K562 (cell line): ENCODE measurements around the gene LIMS2. TPM values are rescaled to one million over a fixed set of nuclear protein-coding genes. Genes with fewer than 3 reads are reported as not detected.

Source experiments
- ARID1B ChIP-seq: fragments of 450-650 bp; IDR thresholded peaks from 2 replicates; pipeline ENCODE4 v1.6.1; 2016; ENCODE audit warnings: antibody characterized with exemption, mild to moderate bottlenecking, inconsistent platforms
- ARID3A ChIP-seq: IDR thresholded peaks from 2 replicates; pipeline ENCODE4 v1.6.1; 2012; ENCODE audit warnings: low read depth, low read length, improper control_type of control experiment, borderline replicate concordance
- ASH1L ChIP-seq: fragments of 450-650 bp; IDR thresholded peaks from 2 replicates; pipeline ENCODE4 v1.6.1; 2018; ENCODE audit warnings: borderline replicate concordance, mild to moderate bottlenecking, low read depth; ENCODE audit not compliant: partially characterized antibody
- ATF7 ChIP-seq: fragments of 450-650 bp; IDR thresholded peaks from 2 replicates; pipeline ENCODE4 v1.7.1; 2014; ENCODE audit warnings: mild to moderate bottlenecking, moderate library complexity
- CBX5 ChIP-seq: IDR thresholded peaks from 2 replicates; pipeline ENCODE4 v1.6.1; 2014; ENCODE audit warnings: low read depth, borderline replicate concordance
- ETV5 ChIP-seq: sonication (generic); formaldehyde crosslinking; IDR thresholded peaks from 2 replicates; pipeline ENCODE4 v1.4.0; 2020; ENCODE audit warnings: low read depth, mild to moderate bottlenecking, missing genetic modification reagents
- GABPB2 ChIP-seq: fragments of 250-450 bp; sonication (Bioruptor Pico); conservative IDR thresholded peaks from 2 replicates; pipeline ENCODE4 v1.5.1; 2021; ENCODE audit warnings: mild to moderate bottlenecking
- IRF2 ChIP-seq: sonication (generic); formaldehyde crosslinking; IDR thresholded peaks from 2 replicates; pipeline ENCODE4 v1.8.1; 2022; ENCODE audit warnings: mild to moderate bottlenecking, missing genetic modification reagents
- L3MBTL2 ChIP-seq: fragments of 450-650 bp; IDR thresholded peaks from 2 replicates; pipeline ENCODE4 v1.6.1; 2016; ENCODE audit warnings: mild to moderate bottlenecking, moderate library complexity
- LCOR ChIP-seq: sonication (generic); formaldehyde crosslinking; IDR thresholded peaks from 2 replicates; pipeline ENCODE4 v1.8.0; 2022; ENCODE audit warnings: mild to moderate bottlenecking, missing genetic modification reagents
- MIER1 ChIP-seq: fragments of 450-650 bp; IDR thresholded peaks from 2 replicates; pipeline ENCODE4 v1.6.1; 2016; ENCODE audit warnings: antibody characterized with exemption, mild to moderate bottlenecking, low read depth
- MYC ChIP-seq, 2 experiments: fragments of 250-450 bp in 1 of 2; sonication (Bioruptor Pico) in 1 of 2; IDR thresholded peaks; 2 replicates each; pipeline versions ENCODE4 v1.5.1 to v1.6.1; 2012 to 2021; ENCODE audit warnings: low read depth in 2 of 2, borderline replicate concordance in 1 of 2, improper control_type of control experiment in 1 of 2, low read length in 1 of 2, mild to moderate bottlenecking in 1 of 2, moderate library complexity in 1 of 2
- RFX7 ChIP-seq: fragments of 250-450 bp; sonication (Bioruptor Pico); IDR thresholded peaks from 2 replicates; pipeline ENCODE4 v1.5.1; 2021; ENCODE audit warnings: mild to moderate bottlenecking
- SNIP1 ChIP-seq: fragments of 450-650 bp; IDR thresholded peaks from 2 replicates; pipeline ENCODE4 v1.7.1; 2017; ENCODE audit warnings: low read depth, mild to moderate bottlenecking
- TEAD4 ChIP-seq, 2 experiments: sonication (generic) in 1 of 2; formaldehyde crosslinking in 1 of 2; IDR thresholded peaks; 2 replicates each; pipeline versions ENCODE4 v1.6.1 to v1.8.0; 2012 to 2022; ENCODE audit warnings: borderline replicate concordance in 1 of 2, inconsistent platforms in 1 of 2, low read length in 1 of 2, mild to moderate bottlenecking in 1 of 2, missing genetic modification reagents in 1 of 2
- THAP12 ChIP-seq: fragments of 250-450 bp; sonication (Bioruptor Pico); IDR thresholded peaks from 2 replicates; pipeline ENCODE4 v1.9.0; 2021; ENCODE audit warnings: mild to moderate bottlenecking, inconsistent platforms
- ZBTB1 ChIP-seq: sonication (generic); formaldehyde crosslinking; IDR thresholded peaks from 2 replicates; pipeline ENCODE4 v1.8.1; 2023; ENCODE audit warnings: missing genetic modification reagents, low read depth, mild to moderate bottlenecking, borderline replicate concordance
- ZNF232 ChIP-seq: sonication (generic); formaldehyde crosslinking; IDR thresholded peaks from 2 replicates; pipeline ENCODE4 v1.8.0; 2022; ENCODE audit warnings: mild to moderate bottlenecking, missing genetic modification reagents
- polyA plus RNA-seq, 8 experiments: library from polyadenylated mRNA; depleted of rRNA in 4 of 8; stranded (reverse) in 5 of 8; unstranded in 3 of 8; fragments of >200 nt; fragmentation: Nextera tagmentation in 2 of 8; fragmentation: Illumina TruSeq in 1 of 8; extraction: Ambion mirVana in 2 of 8; extraction: Trizol in 1 of 8; gene quantifications; 2 replicates each; pipeline versions ENCODE4 v1.2.1 to v1.2.3, GENCODE V29; 2011 to 2014; ENCODE audit warnings: inconsistent platforms in 1 of 8, missing spikeins in 1 of 8
- total RNA-seq, 7 experiments: library from RNA; depleted of rRNA in 6 of 7; stranded (reverse); fragments of >200 nt in 6 of 7; fragmentation: Illumina TruSeq in 2 of 7; extraction: Trizol in 2 of 7; gene quantifications; 2 replicates each; pipeline versions ENCODE4 v1.2.1 to v1.2.3, GENCODE V29; 2011 to 2021; ENCODE audit warnings: low replicate concordance in 1 of 7
- TF ChIP-seq, protein P1 (sequence below): IDR thresholded peaks from 2 replicates; pipeline ENCODE4 v1.6.1; 2011; ENCODE audit not compliant: insufficient read length; ENCODE audit errors: extremely low read depth
- TF ChIP-seq, protein P2 (sequence below): sonication (generic); formaldehyde crosslinking; IDR thresholded peaks from 2 replicates; pipeline ENCODE4 v1.8.0; 2023; ENCODE audit warnings: mild to moderate bottlenecking, missing genetic modification reagents
- TF ChIP-seq, protein P3 (sequence below): fragments of 200-800 bp; sonication (Bioruptor generic); IDR thresholded peaks from 2 replicates; pipeline ENCODE4 v1.6.1; 2017; ENCODE audit warnings: missing genetic modification characterization, missing compliant biosample characterization

LIMS2 gene
- total and polyA plus RNA-seq, 9 of the 15 experiments (the other 6 are each of a cell fraction or from before 2014, with no cell fraction given) = 0.04 to 0.22 TPM; not detected in 7

GRCh38 chr2:127637725-127638252 lies 37.5 kb downstream of the LIMS2 start (continued):
- TF ChIP-seq, protein P1, sequence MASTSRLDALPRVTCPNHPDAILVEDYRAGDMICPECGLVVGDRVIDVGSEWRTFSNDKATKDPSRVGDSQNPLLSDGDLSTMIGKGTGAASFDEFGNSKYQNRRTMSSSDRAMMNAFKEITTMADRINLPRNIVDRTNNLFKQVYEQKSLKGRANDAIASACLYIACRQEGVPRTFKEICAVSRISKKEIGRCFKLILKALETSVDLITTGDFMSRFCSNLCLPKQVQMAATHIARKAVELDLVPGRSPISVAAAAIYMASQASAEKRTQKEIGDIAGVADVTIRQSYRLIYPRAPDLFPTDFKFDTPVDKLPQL = no peak
- TF ChIP-seq IRF2 (CRISPR knock-in tag) (no peak), CBX5 (no peak), SNIP1 (no peak), GABPB2 (CRISPR knock-in tag) (no peak), TEAD4 (IDR thresholded peaks at IDR 0.05; ENCODE audit: low read length) (0 out of 2 replicates have a peak, but pooled peaks have one; percentile 16), TEAD4 (CRISPR knock-in tag; IDR thresholded peaks at IDR 0.05; ENCODE audit: borderline replicate concordance) (no peak), ETV5 (CRISPR knock-in tag) (no peak; the same call in 1 of the 2 replicates), MYC (IDR thresholded peaks at IDR 0.05; ENCODE audit: low read depth, low read length) (no peak), MYC (CRISPR knock-in tag; IDR thresholded peaks at IDR 0.05; ENCODE audit: borderline replicate concordance, low read depth) (no peak), RFX7 (CRISPR knock-in tag) (no peak), ARID1B (peak; percentile 52; the same call in 1 of the 2 replicates), L3MBTL2 (no peak), MIER1 (no peak), ZBTB1 (0 out of 2 replicates have a peak, but pooled peaks have one; percentile 1), THAP12 (CRISPR knock-in tag) (no peak), ZNF232 (no peak), ASH1L (no peak), LCOR (CRISPR knock-in tag) (no peak), ARID3A (no peak), ATF7 (peak; percentile 86)
- TF ChIP-seq, protein P2, sequence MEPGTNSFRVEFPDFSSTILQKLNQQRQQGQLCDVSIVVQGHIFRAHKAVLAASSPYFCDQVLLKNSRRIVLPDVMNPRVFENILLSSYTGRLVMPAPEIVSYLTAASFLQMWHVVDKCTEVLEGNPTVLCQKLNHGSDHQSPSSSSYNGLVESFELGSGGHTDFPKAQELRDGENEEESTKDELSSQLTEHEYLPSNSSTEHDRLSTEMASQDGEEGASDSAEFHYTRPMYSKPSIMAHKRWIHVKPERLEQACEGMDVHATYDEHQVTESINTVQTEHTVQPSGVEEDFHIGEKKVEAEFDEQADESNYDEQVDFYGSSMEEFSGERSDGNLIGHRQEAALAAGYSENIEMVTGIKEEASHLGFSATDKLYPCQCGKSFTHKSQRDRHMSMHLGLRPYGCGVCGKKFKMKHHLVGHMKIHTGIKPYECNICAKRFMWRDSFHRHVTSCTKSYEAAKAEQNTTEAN (CRISPR knock-in tag) = no peak
- TF ChIP-seq, protein P3, sequence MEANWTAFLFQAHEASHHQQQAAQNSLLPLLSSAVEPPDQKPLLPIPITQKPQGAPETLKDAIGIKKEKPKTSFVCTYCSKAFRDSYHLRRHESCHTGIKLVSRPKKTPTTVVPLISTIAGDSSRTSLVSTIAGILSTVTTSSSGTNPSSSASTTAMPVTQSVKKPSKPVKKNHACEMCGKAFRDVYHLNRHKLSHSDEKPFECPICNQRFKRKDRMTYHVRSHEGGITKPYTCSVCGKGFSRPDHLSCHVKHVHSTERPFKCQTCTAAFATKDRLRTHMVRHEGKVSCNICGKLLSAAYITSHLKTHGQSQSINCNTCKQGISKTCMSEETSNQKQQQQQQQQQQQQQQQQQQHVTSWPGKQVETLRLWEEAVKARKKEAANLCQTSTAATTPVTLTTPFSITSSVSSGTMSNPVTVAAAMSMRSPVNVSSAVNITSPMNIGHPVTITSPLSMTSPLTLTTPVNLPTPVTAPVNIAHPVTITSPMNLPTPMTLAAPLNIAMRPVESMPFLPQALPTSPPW = peak; percentile 21
